Measurements from ENCODE around the gene ZNF726. TPM values are rescaled to one million over a fixed set of nuclear protein-coding genes. Genes with fewer than 3 reads are reported as not detected.

Gene ZNF726
- total and polyA plus RNA-seq, 2 experiments from 2014 or later: not detected

Other genes starting within 250 kb of the ZNF726 start
- 16.5 and 16.7 TPM in 2 replicates for gene ZNF675, start 227.7 kb upstream of the ZNF726 start, total RNA-seq
- 4.7 and 8.3 TPM in 2 replicates for gene ZNF675, start 227.7 kb upstream of the ZNF726 start, polyA plus RNA-seq
- gene ZNF681, start 156.0 kb upstream of the ZNF726 start, total RNA-seq: 4.4 and 5.9 TPM in 2 replicates
- 0.74 and 0.78 TPM in 2 replicates for gene ZNF681, start 156.0 kb upstream of the ZNF726 start, polyA plus RNA-seq
- 30.1 and 33.8 TPM in 2 replicates for gene ZNF254, start 172.3 kb downstream of the ZNF726 start, total RNA-seq
- gene ZNF254, start 172.3 kb downstream of the ZNF726 start, polyA plus RNA-seq: 8.5 and 9.3 TPM in 2 replicates

Measured in hepatocyte (in vitro differentiated cells).